Gastroesophageal sphincter (tissue), 4 donors: ENCODE results near the gene YOD1. TPM values are rescaled to one million over a fixed set of nuclear protein-coding genes. Genes with fewer than 3 reads are reported as not detected.

Experiments
- ATAC-seq: fragments of 150-250 bp; one replicate; pipeline ENCODE4 v1.9.1; 2016; ENCODE audit warnings: mild to moderate bottlenecking, moderate library complexity
- H3K27ac ChIP-seq, 4 donors: fragments of 200-600 bp; sonication (generic) in 3 of 4; 1 replicate in 3 of 4; 2 replicates in 1 of 4; pipeline ENCODE4 v1.5.1; 2016 to 2019
- H3K27me3 ChIP-seq: fragments of 200-600 bp; sonication (generic); one replicate; pipeline ENCODE4 v1.5.1; 2019
- H3K36me3 ChIP-seq, 2 donors: fragments of 200-600 bp; sonication (generic); one replicate each; pipeline ENCODE4 v1.5.1; 2019; ENCODE audit warnings: control low read depth in 1 of 2
- H3K4me1 ChIP-seq, 3 donors: fragments of 200-600 bp; sonication (generic); 1 replicate in 2 of 3; 2 replicates in 1 of 3; pipeline ENCODE4 v1.5.1; 2016 to 2019; ENCODE audit warnings: control low read depth in 2 of 3
- H3K4me3 ChIP-seq, 2 donors: fragments of 200-600 bp; sonication (generic); one replicate each; pipeline ENCODE4 v1.5.1; 2019; ENCODE audit warnings: mild to moderate bottlenecking in 1 of 2, moderate library complexity in 1 of 2
- H3K9me3 ChIP-seq, 3 donors: fragments of 200-600 bp; sonication (generic); one replicate each; pipeline ENCODE4 v1.5.1; 2017 to 2019; ENCODE audit warnings: control low read depth in 2 of 3
- EP300 ChIP-seq: sonication (generic); formaldehyde crosslinking; IDR thresholded peaks from one replicate; pipeline ENCODE4 v1.6.1; 2017; ENCODE audit warnings: antibody characterized with exemption, mild to moderate bottlenecking
- POLR2A ChIP-seq, 2 donors: fragments of 450-650 bp; IDR thresholded peaks; one replicate each; pipeline ENCODE4 v1.6.1; 2017; ENCODE audit warnings: antibody characterized with exemption in 2 of 2, mild to moderate bottlenecking in 2 of 2, moderate library complexity in 1 of 2
- POLR2AphosphoS5 ChIP-seq: sonication (generic); formaldehyde crosslinking; IDR thresholded peaks from one replicate; pipeline ENCODE4 v1.6.1; 2017; ENCODE audit warnings: antibody characterized with exemption
- WGBS, 2 donors: methylation state at CpG; one replicate each; pipeline ENCODE4 v1.1.5; 2018; ENCODE audit warnings: low coverage in 1 of 2; 5-methylcytosine and 5-hydroxymethylcytosine counted together
- total RNA-seq, 4 donors: library from RNA; depleted of rRNA; stranded (reverse); fragments of >200 nt; gene quantifications; one replicate each; pipeline ENCODE4 v1.1.0, GENCODE V29; 2016
- TF ChIP-seq, protein P1 (sequence below), 4 experiments: fragments of 200-600 bp in 2 of 4; fragments of 450-650 bp in 2 of 4; sonication (generic) in 1 of 4; IDR thresholded peaks; one replicate each; pipeline ENCODE4 v1.5.1; 2017 to 2019; ENCODE audit warnings: antibody characterized with exemption in 4 of 4, mild to moderate bottlenecking in 2 of 4, moderate library complexity in 2 of 4

The YOD1 gene
- total RNA-seq, 4 donors from 2014 or later: 6.9 to 11.7 (median 8.8) TPM

DNA sequence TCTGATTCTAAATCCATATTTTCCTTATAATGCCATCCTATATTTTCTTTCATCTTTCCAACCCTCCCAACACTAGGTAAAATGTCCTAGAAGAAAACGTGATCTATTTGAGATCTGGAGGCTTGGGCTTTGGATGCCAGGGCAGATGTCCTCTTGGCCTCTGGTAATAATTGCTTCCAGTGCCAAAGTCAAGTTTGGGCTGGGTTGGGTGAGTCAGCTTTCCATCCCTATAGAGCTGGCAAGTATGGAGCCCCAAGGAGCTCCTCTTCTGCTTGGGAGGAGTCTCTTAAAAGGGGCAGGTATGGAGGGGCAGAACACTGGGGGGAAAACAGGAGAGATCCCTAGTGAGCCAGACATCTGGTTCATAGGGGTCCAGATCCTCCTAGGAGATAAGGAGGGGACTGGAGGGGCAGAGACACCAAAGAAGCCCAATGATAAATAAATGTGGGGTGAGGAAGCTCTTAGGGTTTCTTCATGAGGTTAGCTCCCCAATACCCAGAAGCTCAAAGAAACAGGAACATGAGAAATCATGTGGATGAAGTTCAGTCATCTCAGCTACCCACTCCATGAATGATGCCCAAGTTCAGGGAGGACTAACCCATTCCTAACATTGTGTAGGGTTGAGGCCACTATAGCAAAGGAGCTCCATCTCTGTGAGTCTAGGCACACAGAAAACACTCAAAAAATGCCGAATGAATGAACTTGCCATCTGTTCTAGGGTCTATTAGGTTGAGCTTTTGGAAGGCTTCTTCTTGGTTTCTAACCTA lies 21.9 kb downstream of the YOD1 start:
- Histone ChIP-seq H3K4me1 (peaks cover 0 to 32% (median 14%) of the 10 kb centered on the region in 3 donors), H3K27ac (no peak overlapping the region), H3K4me3 (no peak overlapping the region), H3K9me3 (no peaks in the 10 kb centered on the region), H3K36me3 (no peaks in the 10 kb centered on the region), H3K27me3 (peaks cover 23% of the 10 kb centered on the region)
- TF ChIP-seq EP300: no peak
- TF ChIP-seq, protein P1, sequence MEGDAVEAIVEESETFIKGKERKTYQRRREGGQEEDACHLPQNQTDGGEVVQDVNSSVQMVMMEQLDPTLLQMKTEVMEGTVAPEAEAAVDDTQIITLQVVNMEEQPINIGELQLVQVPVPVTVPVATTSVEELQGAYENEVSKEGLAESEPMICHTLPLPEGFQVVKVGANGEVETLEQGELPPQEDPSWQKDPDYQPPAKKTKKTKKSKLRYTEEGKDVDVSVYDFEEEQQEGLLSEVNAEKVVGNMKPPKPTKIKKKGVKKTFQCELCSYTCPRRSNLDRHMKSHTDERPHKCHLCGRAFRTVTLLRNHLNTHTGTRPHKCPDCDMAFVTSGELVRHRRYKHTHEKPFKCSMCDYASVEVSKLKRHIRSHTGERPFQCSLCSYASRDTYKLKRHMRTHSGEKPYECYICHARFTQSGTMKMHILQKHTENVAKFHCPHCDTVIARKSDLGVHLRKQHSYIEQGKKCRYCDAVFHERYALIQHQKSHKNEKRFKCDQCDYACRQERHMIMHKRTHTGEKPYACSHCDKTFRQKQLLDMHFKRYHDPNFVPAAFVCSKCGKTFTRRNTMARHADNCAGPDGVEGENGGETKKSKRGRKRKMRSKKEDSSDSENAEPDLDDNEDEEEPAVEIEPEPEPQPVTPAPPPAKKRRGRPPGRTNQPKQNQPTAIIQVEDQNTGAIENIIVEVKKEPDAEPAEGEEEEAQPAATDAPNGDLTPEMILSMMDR (IDR thresholded peaks at IDR 0.05): no peak
- 84 to 100% methylated on average over 2 of the region's 2 CpGs for WGBS, 2 donors
- no peak for ATAC-seq

DNA sequence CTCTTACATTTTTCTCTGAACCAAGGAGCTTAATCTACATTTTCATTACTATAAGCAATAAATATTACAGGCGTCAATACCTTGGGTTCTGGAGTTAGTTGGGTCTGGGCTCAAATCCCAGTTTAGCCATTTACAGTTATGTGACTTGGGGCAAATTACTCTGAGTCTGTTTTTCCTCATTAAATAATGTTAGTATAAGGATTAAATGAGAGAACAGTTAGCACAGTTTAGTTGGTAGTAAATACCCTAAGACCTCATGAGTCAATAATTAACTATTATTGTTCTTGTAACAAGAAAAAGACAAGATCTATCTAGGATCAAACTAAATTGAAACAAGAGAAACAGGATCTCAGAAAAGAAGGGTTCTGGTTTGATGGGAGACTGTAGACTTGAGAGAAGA lies 23.1 kb downstream of the YOD1 start:
- H3K9me3 ChIP-seq: no peaks in the 10 kb centered on the region
- WGBS, 2 donors: 73 to 80% methylated on average over 1 of the region's 1 CpG
- H3K4me1 ChIP-seq: peaks cover 0 to 35% (median 14%) of the 10 kb centered on the region in 3 donors
- no peaks in the 10 kb centered on the region for H3K36me3 ChIP-seq
- ATAC-seq: no peak
- H3K4me3 ChIP-seq: no peak overlapping the region
- H3K27ac ChIP-seq: no peak overlapping the region
- no peak for TF ChIP-seq POLR2A (IDR thresholded peaks at IDR 0.05)
- TF ChIP-seq, protein P1 (IDR thresholded peaks at IDR 0.05): no peak
- no peak for TF ChIP-seq POLR2AphosphoS5
- no peak for TF ChIP-seq EP300
- peaks cover 23% of the 10 kb centered on the region for H3K27me3 ChIP-seq

DNA sequence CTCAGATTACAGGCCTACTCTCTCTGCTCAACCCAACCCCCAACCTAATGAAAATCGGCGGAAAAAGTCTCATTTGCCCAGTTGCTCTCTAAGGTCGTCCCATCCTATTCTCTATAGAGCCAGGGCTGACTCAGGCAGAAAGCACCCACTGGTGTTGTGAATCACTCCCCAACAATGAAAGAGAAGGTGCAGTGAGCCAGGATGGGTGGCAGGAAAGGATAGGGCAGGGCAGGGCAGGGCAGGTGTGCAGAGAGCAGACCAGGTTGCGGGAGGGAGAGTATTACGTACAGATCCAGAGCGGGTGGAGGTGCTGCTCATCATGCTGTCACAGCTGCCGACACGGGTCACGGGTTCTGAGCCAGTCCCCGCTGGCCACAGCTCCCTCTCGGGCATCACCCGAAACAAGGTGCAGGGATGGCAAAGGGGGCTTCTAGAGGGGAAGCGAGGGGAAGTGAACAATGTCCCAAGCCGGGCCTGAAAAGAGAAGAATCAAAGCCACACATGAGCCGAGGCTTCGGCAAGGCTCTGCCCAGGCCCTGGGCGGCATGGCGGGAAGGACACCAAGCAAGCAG lies 23.7 kb downstream of the YOD1 start:
- no peaks in the 10 kb centered on the region for H3K9me3 ChIP-seq
- no peak overlapping the region for H3K27ac ChIP-seq
- no peak overlapping the region for H3K4me3 ChIP-seq
- TF ChIP-seq POLR2A (IDR thresholded peaks at IDR 0.05) (no peak), EP300 (no peak), POLR2AphosphoS5 (no peak)
- TF ChIP-seq, protein P1 (IDR thresholded peaks at IDR 0.05): no peak
- 87 to 89% methylated on average over 6 to 15 of the region's 18 CpGs for WGBS, 2 donors
- H3K27me3 ChIP-seq: peaks cover 19% of the 10 kb centered on the region
- no peak for ATAC-seq
- no peaks in the 10 kb centered on the region for H3K36me3 ChIP-seq
- H3K4me1 ChIP-seq: peaks cover 0 to 35% (median 14%) of the 10 kb centered on the region in 3 donors

DNA sequence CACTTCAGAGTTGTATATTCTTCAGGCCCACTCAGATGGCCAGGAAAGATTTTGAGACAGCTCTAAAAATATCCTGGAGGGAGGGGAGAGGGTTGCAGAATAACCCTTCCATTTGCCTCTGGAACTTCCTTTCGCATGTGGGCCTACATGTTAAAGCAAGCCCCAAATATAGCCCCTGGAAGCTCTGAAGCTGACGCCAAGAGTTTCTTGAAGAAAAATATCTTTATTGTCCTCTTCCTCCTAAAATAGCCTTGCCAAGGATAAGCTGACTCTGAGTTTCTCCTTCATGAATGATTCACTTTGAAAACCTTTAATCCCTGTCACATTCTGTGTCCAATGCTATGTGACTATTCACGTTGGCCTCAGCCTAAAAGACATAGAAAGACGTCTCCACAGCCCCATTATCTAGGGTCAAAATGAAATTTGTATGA lies 24.9 kb downstream of the YOD1 start:
- ATAC-seq: peak; percentile 31
- Histone ChIP-seq H3K9me3 (no peaks in the 10 kb centered on the region), H3K4me3 (no peak overlapping the region), H3K27me3 (peaks cover 9% of the 10 kb centered on the region), H3K36me3 (no peaks in the 10 kb centered on the region), H3K27ac (peak overlapping the region; percentile 19 to 74 (median 46)), H3K4me1 (peaks cover 0 to 35% (median 14%) of the 10 kb centered on the region in 3 donors)
- 11 to 27% methylated on average over 4 of the region's 4 CpGs for WGBS, 2 donors
- TF ChIP-seq EP300 (no peak), POLR2A (IDR thresholded peaks at IDR 0.05) (no peak), POLR2AphosphoS5 (no peak)
- TF ChIP-seq, protein P1 (IDR thresholded peaks at IDR 0.05): no peak
